Pons (tissue), 1 donor: Measurements from ENCODE around the gene TMEM185B.

Experiments
- DNase-seq: peaks from one replicate; pipeline ENCODE4 v3.0.0-alpha.2; 2016; ENCODE audit warnings: low spot score

TMEM185B gene

DNA sequence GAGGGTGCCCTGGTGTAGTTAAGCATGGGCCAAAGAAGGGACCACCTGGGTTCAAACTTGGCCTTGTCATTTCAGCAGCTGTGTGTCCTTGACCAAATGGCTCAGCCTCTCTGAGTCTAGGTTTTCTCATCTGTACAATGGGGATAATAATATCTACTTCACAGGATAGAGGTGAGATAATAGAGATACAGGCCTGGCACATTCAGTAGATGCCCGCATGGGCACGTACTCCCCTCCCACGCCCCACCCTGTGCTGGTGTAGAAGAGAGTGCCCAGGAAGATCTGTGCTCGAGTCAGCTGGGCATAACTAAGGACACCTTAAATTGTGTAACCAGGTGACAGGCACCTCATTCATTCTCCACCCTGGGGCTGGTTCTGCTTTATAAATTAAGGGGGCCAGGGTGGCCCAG is 8.4 kb upstream of the TMEM185B start:
- DNase-seq: no peak

GRCh38 chr2:120230515-120231471 is 7.6 kb upstream of the TMEM185B start:
- no peak for DNase-seq

GRCh38 chr2:120229341-120229740 is 6.1 kb upstream of the TMEM185B start:
- DNase-seq: no peak

GRCh38 chr2:120228503-120228902 is 5.3 kb upstream of the TMEM185B start:
- no peak for DNase-seq

DNA sequence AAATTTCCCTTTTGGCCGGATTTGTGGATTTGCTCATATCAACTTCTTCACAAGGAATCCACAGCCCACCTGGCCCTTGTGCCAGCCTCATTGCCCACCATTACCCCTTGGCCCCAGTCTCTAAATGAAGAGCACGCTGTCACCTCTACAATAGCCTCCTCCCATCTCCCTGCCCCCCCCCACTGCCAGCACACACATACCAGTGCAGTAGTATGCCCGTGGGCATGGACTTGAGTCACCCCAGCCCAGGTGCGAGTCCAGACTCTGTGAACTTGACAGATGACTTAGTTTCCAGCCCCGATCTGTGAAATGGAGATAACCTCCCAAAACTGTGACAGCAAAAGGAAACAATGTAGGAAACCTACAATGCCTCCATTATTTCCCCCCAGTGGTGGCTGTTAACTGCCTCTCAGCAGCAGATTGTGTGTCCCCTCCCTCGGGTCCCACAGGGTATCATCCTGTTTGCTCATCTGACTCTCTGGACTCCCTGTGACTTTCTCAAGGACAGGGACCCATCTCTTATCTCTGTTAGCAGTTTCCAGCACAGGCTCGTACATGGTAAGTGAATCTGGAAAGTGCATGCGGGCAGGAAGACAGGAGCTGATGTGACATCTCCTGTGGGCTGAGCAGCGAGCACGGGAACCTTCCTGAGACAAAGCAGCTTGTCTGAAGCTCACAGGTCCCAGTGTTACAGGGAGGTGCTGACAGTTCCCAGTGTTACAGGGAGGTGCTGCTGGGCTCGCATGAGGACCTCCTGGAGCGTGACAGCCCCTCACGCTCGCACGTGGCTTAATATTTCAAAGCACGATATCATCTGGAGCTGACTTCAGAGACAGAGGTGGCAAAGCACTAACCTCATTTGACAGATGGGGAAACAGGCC is 4.2 kb upstream of the TMEM185B start:
- DNase-seq: no peak

DNA sequence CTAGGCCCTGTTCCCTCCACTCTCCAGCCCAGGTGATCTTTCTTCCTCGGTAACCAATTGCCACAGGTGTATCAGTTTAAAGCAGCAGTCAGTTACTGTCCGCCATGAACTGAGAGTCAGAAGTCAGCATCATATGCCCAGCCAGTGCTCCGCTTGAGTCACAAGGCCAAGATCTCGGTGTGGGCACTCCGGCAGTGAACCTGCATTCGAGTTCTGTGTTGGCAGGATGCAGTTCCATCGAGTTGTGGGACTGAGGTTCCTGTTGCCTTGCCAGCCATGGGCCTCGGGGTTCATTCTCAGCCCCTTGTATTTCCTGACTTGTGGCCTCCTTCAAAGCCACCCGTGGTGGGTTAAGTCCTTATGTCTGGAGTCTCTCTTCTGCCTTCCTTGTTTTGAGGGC is 3.1 kb upstream of the TMEM185B start:
- no peak for DNase-seq

- DNase-seq: no peak
Observed at GRCh38 chr2:120225549-120226065, 2.4 kb upstream of the TMEM185B start.

DNA sequence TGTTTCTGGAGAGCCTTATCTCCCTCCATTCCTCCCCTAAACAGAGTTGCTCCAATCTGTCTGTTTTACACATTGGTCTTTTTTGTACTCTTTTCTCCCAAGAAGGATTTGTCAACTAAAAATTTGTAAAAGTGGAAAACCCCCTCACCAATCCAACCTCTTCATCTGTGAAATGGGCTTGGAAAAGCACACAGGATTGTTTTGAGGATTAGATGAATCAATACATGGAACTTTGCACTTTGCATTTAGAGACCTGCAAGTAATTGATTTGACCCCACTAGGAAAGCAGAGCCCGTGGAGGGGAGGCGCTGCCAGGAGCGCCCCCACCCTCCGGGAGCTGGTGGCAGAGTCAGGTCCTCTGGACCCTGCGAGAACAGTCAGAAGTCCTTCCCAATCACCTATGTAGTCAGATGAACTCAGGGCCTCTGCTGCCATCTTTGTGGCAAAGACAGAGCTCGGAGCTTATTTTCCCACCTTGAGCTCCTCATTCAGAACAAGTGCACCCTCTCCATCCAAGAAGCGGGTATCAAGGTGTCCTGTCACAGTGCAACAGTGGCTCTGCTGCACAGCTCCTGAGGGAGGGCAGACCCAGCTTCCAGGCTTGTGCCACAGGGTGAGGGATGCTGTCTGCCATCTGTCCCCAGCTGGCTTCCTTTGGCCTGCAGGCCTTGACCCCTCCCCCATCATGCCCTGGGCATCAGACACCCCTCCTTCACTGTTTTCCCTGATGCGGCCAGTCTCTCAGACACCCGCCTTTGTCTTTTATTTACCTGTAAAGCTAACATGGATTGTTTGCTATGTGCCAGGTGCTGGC is 1.7 kb upstream of the TMEM185B start:
- no peak for DNase-seq

- DNase-seq: no peak
Observed at GRCh38 chr2:120224256-120224655, 1.1 kb upstream of the TMEM185B start.

DNA sequence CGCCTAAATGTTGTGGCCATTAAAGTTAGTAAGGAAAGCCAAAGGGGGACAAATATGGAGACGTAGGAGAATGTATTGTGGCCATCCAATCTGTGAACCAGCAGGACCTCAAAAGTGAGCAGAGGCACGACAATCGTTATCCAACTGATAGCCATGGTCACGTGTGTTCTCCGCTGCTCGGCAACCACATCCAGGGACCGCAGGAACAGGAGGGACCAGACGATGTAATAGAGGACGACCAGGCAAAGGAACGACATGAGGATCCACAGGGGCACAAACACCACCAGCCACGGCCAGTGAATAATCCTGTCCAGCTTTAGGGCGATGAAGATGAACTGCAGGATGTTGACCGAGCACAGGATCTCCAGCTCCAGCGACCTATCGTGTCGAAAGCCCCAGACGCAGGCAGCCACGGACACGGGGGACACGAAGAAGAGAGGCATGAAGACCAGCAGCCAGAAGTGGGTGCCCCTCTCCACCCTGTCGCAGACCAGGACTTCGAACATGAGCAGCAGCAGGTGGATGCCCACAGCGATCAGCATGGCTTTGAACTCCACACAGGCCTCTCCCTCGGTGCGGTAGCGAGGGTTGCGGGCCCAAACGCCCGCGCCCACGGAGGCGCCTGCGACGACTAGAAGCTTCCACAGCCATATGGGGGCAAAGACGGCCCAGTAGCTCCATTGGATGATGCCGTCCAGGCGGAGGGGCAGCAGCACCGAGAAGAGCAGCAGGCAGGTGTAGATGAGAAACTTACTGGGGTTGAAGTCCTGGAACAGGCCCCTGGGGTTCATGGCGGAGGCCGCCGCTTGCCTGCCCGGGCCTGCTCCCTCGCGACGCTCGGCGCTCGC is 790 bp downstream of the TMEM185B start:
- DNase-seq: no peak

DNA sequence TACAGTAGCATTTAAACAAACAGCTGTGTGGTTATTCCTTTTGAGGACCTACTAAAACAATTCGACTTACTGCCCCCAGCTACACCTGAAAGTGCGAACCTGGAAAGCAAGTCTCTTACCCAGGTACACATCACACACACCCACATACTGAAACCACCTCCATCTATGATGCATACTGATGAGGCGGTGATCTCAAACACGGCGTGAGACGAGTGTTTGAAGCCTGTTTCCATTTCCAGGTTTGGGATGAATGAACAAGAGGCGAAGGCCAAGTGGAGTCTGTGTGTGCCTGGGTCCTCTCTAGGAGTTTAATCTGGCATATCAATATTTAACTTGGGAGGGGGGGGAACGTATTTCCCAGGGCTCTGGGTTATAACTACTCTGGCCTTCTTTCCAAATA is 1.6 kb downstream of the TMEM185B start:
- no peak for DNase-seq

GRCh38 chr2:120220756-120221155 is 2.4 kb downstream of the TMEM185B start:
- DNase-seq: no peak

DNA sequence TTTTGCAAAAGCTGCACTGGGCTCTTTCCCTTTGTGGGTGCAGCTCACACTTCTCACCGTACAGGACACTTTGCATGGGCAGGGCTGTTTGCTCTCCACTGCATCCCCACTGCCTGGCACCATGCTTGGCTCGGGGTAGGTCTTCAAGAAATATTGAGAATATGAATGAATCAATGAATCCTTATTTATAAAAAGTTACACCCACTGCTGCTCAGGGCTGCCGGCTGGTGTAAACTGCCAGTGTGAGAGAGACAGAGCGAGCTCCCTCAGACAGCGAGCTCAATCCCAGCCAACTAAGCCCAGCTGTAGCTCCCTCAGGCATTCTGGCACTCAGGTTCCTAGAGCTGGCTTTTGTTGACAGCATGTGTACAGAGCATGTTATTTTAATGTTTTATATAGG is 3.4 kb downstream of the TMEM185B start:
- no peak for DNase-seq

DNA sequence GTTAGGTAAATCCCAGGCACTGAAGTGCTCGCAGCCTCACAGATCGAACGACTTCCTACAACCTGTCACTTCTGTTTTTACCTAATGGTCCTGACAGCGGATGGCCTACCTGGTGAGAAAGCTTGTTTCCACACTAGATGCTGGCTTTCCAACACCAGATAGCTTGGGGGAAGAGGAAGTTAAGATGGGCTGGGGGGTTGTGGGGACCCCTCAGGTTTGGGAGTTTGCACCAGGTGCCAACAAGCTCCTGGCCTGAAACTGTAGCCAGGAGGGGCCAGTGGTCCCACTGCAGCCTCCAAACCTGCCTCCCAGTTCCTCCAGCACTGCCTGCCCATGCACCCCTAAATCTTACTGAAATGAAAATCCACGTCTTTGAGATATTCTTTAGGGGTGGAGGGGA is 3.9 kb downstream of the TMEM185B start:
- no peak for DNase-seq

- DNase-seq: no peak
Observed at GRCh38 chr2:120218181-120218580, 5.0 kb downstream of the TMEM185B start.

- no peak for DNase-seq
Observed at GRCh38 chr2:120210270-120210693, 12.9 kb downstream of the TMEM185B start.

GRCh38 chr2:120209427-120210269 is 13.6 kb downstream of the TMEM185B start:
- DNase-seq: no peak

- no peak for DNase-seq
Observed at GRCh38 chr2:120208381-120209353, 14.5 kb downstream of the TMEM185B start.
